GM12878 (cell line): ENCODE results near the gene GZMB. TPM values are rescaled to one million over a fixed set of nuclear protein-coding genes. Genes with fewer than 3 reads are reported as not detected.

Experiments
- ATAC-seq: fragments of 200-7000 bp; cut with Tn5 transposase; 3 replicates; pipeline ENCODE4 v1.9.1; 2020; ENCODE audit warnings: mild to moderate bottlenecking, moderate library complexity
- BruUV-seq: library from RNA; stranded (reverse); fragments of 400-500 nt; replicated peaks from 2 replicates; lab custom pipeline; 2021; lab: Mats Ljungman, UMichigan
- CTCF ChIA-PET: fragments of 300-600 bp; sonication (Branson Sonifier 250); formaldehyde crosslinking; extraction: SDS; loops from one replicate; lab custom pipeline; 2021; ENCODE audit warnings: inconsistent platforms; lab: Yijun Ruan, JAX
- POLR2A ChIA-PET: fragments of 350-600 bp; formaldehyde crosslinking; extraction: SDS; loops from one replicate; lab custom pipeline; 2021; ENCODE audit warnings: inconsistent platforms; lab: Charles Lee
- RAD21 ChIA-PET: fragments of 300-600 bp; sonication (Branson Sonifier 250); formaldehyde crosslinking; loops from one replicate; lab custom pipeline; 2023; ENCODE audit warnings: antibody characterized with exemption; ENCODE audit not compliant: unreplicated experiment; lab: Charles Lee
- SMC1A ChIA-PET: fragments of 300-600 bp; sonication (Branson Sonifier 250); formaldehyde crosslinking; loops from one replicate; lab custom pipeline; 2023; ENCODE audit not compliant: unreplicated experiment, uncharacterized antibody; lab: Charles Lee
- DNase-seq: peaks from one replicate; pipeline ENCODE4 v3.0.0-alpha.2; 2011; ENCODE audit warnings: low read depth, low spot score
- FAIRE-seq: peaks from 3 replicates; lab custom pipeline; 2011; peaks lifted over from hg19 to GRCh38; lab: Jason Lieb, UNC
- H2AFZ ChIP-seq: 2 replicates; pipeline ENCODE4 v1.6.0; 2011; ENCODE audit warnings: low read depth, low read length, control low read depth; ENCODE audit not compliant: control insufficient read depth
- H3K27ac ChIP-seq: 2 replicates; pipeline ENCODE4 v1.5.1; 2011; ENCODE audit warnings: control low read depth; ENCODE audit not compliant: control insufficient read depth, insufficient read depth
- H3K27me3 ChIP-seq, 2 experiments: replicated peaks in 1 of 2; 2 replicates each; pipeline versions ENCODE4 v1.6.0 to v1.6.1; 2011; ENCODE audit warnings: low read length in 1 of 2; ENCODE audit not compliant: control insufficient read depth in 2 of 2, insufficient read depth in 2 of 2
- H3K36me3 ChIP-seq, 2 experiments: 2 replicates each; pipeline ENCODE4 v1.5.1; 2011; ENCODE audit warnings: low read length in 1 of 2; ENCODE audit not compliant: control insufficient read depth in 2 of 2, insufficient read depth in 2 of 2
- H3K4me1 ChIP-seq: 2 replicates; pipeline ENCODE4 v1.6.1; 2011; ENCODE audit warnings: mild to moderate bottlenecking, low read length, moderate library complexity, mixed read lengths; ENCODE audit not compliant: control insufficient read depth, insufficient read depth
- H3K4me2 ChIP-seq: 2 replicates; pipeline ENCODE4 v1.6.0; 2011; ENCODE audit warnings: control low read depth; ENCODE audit not compliant: control insufficient read depth, insufficient read depth
- H3K4me3 ChIP-seq: fragments of 200-600 bp; sonication (generic); 2 replicates; pipeline ENCODE4 v1.5.1; 2016
- H3K79me2 ChIP-seq: 2 replicates; pipeline ENCODE4 v1.6.0; 2011; ENCODE audit warnings: low read length; ENCODE audit not compliant: control insufficient read depth, insufficient read depth
- H3K9ac ChIP-seq: 2 replicates; pipeline ENCODE4 v1.8.0; 2011; ENCODE audit warnings: low read length, control low read depth, mixed read lengths; ENCODE audit not compliant: control insufficient read depth, insufficient read depth
- H3K9me3 ChIP-seq: replicated peaks from 3 replicates; pipeline ENCODE4 v1.5.1; 2011; ENCODE audit warnings: mild to moderate bottlenecking, low read length; ENCODE audit not compliant: control insufficient read depth, insufficient read depth
- H4K20me1 ChIP-seq: 2 replicates; pipeline ENCODE4 v1.6.0; 2011; ENCODE audit not compliant: control insufficient read depth, insufficient read depth
- BACH1 ChIP-seq: fragments of 450-650 bp; IDR thresholded peaks from 2 replicates; pipeline ENCODE4 v1.6.1; 2017; ENCODE audit warnings: mild to moderate bottlenecking, borderline replicate concordance
- BRCA1 ChIP-seq: IDR thresholded peaks from 2 replicates; pipeline ENCODE4 v1.6.1; 2011; ENCODE audit warnings: low read depth, low read length, improper control_type of control experiment
- MXI1 ChIP-seq: fragments of 150-350 bp; IDR thresholded peaks from 2 replicates; pipeline ENCODE4 v1.6.1; 2011; ENCODE audit warnings: low read depth, mild to moderate bottlenecking, inconsistent platforms, low read length, improper control_type of control experiment
- SPI1 ChIP-seq: IDR thresholded peaks from 2 replicates; pipeline ENCODE4 v1.6.1; 2011; ENCODE audit warnings: low read depth, mild to moderate bottlenecking, low read length, moderate library complexity, borderline replicate concordance; ENCODE audit not compliant: insufficient read depth
- WGBS: methylation state at CpG from one replicate; pipeline ENCODE4 v1.1.6; 2016; ENCODE audit warnings: low lambda C conversion rate; ENCODE audit not compliant: insufficient replicate concordance, insufficient coverage; ENCODE audit errors: missing lambda C conversion rate; 5-methylcytosine and 5-hydroxymethylcytosine counted together
- in situ Hi-C: fragments of 300-500 bp; cut with MboI; formaldehyde crosslinking; loops from 9 replicates; pipeline ENCODE4 v1.14.3; 2018; ENCODE audit warnings: mixed read lengths
- intact Hi-C: fragments of 100-400 bp; cut with micrococcal nuclease; formaldehyde crosslinking; loops from one replicate; pipeline ENCODE4 v1.14.2; 2022; ENCODE audit not compliant: unreplicated experiment
- polyA plus RNA-seq, 11 experiments: library from polyadenylated mRNA; depleted of rRNA in 4 of 11; unstranded in 6 of 11; stranded (reverse) in 5 of 11; fragments of >200 nt; fragmentation: Nextera tagmentation in 4 of 11; fragmentation: Illumina TruSeq in 1 of 11; extraction: Ambion mirVana in 4 of 11; extraction: Trizol in 1 of 11; gene quantifications; 1 replicate in 1 of 11; 2 replicates in 10 of 11; pipeline versions ENCODE4 v1.2.1 to v1.2.3, GENCODE V29; 2011 to 2016; ENCODE audit warnings: inconsistent platforms in 2 of 11, missing spikeins in 2 of 11, low read depth in 1 of 11
- total RNA-seq, 4 experiments: library from RNA; depleted of rRNA in 3 of 4; stranded (reverse); fragments of >200 nt in 3 of 4; fragmentation: Illumina TruSeq in 1 of 4; extraction: Trizol in 1 of 4; gene quantifications; 2 replicates each; pipeline versions ENCODE4 v1.2.1 to v1.2.3, GENCODE V29; 2013 to 2021
- TF ChIP-seq, protein P1 (sequence below): fragments of 450-650 bp; formaldehyde crosslinking; IDR thresholded peaks from 2 replicates; pipeline ENCODE4 v1.4.0; 2022; ENCODE audit warnings: mild to moderate bottlenecking, moderate library complexity

Gene GZMB
- total and polyA plus RNA-seq, 10 of the 15 experiments (the other 5 are each of a cell fraction or from before 2014, with no cell fraction given) = 0.19 to 0.87 (median 0.38) TPM; not detected in 7

DNA sequence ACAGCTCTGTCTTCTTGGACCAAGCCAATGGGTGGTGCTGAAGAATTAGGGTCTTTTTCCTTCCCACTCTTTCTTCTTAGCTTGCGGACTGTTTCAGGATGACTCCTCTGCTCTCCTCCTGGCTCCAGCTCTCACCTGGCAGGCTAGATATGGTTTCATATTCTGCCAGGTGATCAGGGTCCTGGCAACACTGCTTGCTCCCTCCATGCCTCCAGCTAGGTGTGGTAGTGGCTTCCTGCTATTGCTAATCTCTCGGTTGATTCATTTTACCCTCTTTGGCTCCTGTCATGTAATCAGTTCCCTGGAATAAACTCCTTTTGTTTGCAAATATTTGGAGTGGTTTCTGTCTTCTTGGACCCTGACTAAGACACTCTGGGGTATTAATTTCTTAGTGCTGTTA lies 20.2 kb downstream of the GZMB start (continued):
- TF ChIP-seq, protein P1, sequence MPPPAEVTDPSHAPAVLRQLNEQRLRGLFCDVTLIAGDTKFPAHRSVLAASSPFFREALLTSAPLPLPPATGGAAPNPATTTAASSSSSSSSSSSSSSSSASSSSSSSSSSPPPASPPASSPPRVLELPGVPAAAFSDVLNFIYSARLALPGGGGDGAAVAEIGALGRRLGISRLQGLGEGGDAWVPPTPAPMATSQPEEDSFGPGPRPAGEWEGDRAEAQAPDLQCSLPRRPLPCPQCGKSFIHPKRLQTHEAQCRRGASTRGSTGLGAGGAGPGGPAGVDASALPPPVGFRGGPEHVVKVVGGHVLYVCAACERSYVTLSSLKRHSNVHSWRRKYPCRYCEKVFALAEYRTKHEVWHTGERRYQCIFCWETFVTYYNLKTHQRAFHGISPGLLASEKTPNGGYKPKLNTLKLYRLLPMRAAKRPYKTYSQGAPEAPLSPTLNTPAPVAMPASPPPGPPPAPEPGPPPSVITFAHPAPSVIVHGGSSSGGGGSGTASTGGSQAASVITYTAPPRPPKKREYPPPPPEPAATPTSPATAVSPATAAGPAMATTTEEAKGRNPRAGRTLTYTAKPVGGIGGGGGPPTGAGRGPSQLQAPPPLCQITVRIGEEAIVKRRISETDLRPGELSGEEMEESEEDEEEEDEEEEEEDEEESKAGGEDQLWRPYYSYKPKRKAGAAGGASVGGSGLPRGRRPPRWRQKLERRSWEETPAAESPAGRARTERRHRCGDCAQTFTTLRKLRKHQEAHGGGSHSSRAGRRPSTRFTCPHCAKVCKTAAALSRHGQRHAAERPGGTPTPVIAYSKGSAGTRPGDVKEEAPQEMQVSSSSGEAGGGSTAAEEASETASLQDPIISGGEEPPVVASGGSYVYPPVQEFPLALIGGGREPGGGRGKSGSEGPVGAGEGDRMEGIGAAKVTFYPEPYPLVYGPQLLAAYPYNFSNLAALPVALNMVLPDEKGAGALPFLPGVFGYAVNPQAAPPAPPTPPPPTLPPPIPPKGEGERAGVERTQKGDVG = no peak
- TF ChIP-seq BACH1 (no peak), MXI1 (no peak)

DNA sequence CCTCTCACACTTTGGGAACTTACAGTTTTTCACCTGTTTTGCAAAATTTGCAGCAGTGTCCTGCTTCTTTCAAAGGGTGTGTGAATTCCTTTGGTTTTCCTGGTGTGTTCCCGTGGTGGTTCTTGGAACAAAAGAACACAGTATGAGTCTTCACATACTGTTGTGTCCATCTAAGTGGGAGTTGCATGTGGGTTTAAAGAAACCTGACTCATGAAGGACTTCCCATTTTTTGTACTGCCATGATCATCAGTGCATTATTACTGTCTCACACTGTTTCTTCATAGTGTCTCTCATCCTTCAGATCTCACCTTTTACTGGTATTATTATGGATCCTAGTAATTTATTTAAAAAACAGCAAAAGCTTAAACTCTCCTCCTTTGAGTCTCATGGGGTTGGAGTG lies 20.7 kb downstream of the GZMB start:
- Histone ChIP-seq H3K9ac (no peak overlapping the region), H3K27me3 (no peaks in the 10 kb centered on the region), H3K4me2 (no peak overlapping the region), H3K27ac (no peak overlapping the region), H2AFZ (no peak overlapping the region), H3K9me3 (no peaks in the 10 kb centered on the region), H3K4me3 (no peak overlapping the region), H4K20me1 (no peaks in the 10 kb centered on the region), H3K36me3 (no peaks in the 10 kb centered on the region), H3K4me1 (peaks cover 19% of the 10 kb centered on the region), H3K79me2 (no peaks in the 10 kb centered on the region)
- ATAC-seq = no peak
- no TSS peak for BruUV-seq
- POLR2A ChIA-PET = no interaction called here
- SMC1A ChIA-PET = interaction anchor here (1.2 to 1.8 kb wide), 2 partner anchors 9 to 44 kb away, joined by 3 to 4 read pairs; no protein-coding TSS in a partner anchor
- intact Hi-C loops = no loop called here
- TF ChIP-seq SPI1 (peak; percentile 44; the same call in 1 of the 2 replicates), BRCA1 (no peak)
- 0% methylated on average over 1 of the region's 1 CpG for WGBS
- RAD21 ChIA-PET = interaction anchor here (0.7 kb wide), 1 partner anchor 61 kb away, joined by 3 read pairs; no protein-coding TSS in a partner anchor
- CTCF ChIA-PET = interaction anchor here (1.6 kb wide), 1 partner anchor 66 kb away, joined by 6 read pairs; no protein-coding TSS in a partner anchor
- in situ Hi-C loops = no loop called here
- DNase-seq = no peak
- peak; percentile 41 for FAIRE-seq
